Measurements from ENCODE around the gene EFCAB12.
"Not testable (repeated sequence)": the region's sequence is repeated elsewhere in the genome, so short reads cannot be mapped to it uniquely, and the experiment has no call there.

- not testable (repeated sequence) for TF ChIP-seq ZNF282 (IDR thresholded peaks at IDR 0.05; ENCODE audit: partially characterized antibody); CREB3 (CRISPR knock-in tag; IDR thresholded peaks at IDR 0.05); EZH2 (conservative IDR thresholded peaks at IDR 0.05; ENCODE audit: low read depth, low read length); ZBTB26 (CRISPR knock-in tag; IDR thresholded peaks at IDR 0.05; ENCODE audit: borderline replicate concordance); CTCF (CRISPR knock-in tag; IDR thresholded peaks at IDR 0.05); ZNF260 (CRISPR knock-in tag; IDR thresholded peaks at IDR 0.05; ENCODE audit: borderline replicate concordance, low read depth); IRF2 (CRISPR knock-in tag; IDR thresholded peaks at IDR 0.05); MED1 (CRISPR knock-in tag; IDR thresholded peaks at IDR 0.05); KDM1A (CRISPR knock-in tag; IDR thresholded peaks at IDR 0.05); ZHX1 (CRISPR knock-in tag; IDR thresholded peaks at IDR 0.05; ENCODE audit: low read depth); ZNF784 (CRISPR knock-in tag; IDR thresholded peaks at IDR 0.05; ENCODE audit: borderline replicate concordance); EP300 (IDR thresholded peaks at IDR 0.05; ENCODE audit: low read depth in 2 of 2, low read length in 2 of 2); EP300 (CRISPR knock-in tag; IDR thresholded peaks at IDR 0.05; ENCODE audit: borderline replicate concordance); TCF7L2 (IDR thresholded peaks at IDR 0.05; ENCODE audit: low read depth, low read length); NFE2 (CRISPR knock-in tag; IDR thresholded peaks at IDR 0.05)
These were observed 42.9 kb downstream of the EFCAB12 start for GRCh38 chr3:129385507-129385906.

Measured in HepG2 (cell line).